ENCODE data around the gene OBSCN.

Gene OBSCN

DNA sequence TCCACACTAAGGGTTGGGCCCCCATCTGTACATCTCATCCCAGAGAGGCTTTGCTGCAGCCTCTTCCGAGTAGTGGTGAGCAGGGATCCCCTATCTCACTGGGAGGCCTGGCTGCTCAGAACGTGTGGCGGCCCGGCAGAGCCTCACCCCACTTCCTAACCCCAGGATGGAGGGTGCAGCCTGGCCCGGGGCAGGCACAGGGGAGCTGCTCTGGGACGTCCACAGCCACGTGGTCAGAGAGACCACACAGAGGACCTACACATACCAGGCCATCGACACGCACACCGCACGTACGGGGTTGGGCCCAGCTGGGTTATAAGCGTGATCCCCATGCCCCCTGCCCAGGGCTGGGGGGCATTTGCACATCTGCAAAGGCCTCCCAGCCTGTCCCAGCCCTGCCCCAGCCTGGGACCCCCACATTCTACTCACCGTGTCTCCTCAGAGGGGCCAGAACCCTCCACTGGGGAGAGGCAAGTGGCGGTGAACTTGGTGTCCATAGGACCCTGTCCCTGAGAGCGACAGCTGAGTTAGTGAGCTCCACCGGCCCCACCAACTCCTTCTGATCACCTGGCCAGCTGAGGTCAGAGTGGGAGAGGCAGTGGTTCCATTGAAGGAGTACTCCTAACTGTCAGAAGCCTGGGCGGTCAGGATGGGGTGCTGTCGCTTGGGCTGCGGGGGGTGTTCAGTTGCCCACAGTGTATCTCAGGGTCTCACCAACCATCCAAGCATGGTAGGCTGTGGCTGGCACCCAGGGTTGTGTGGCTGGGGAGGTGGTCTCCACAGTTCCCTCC is 157.6 kb downstream of the OBSCN start:
- H3K27ac ChIP-seq, result no peak overlapping the region
- TF ChIP-seq ZFX (IDR thresholded peaks at IDR 0.05) (no peak), CTCF (conservative IDR thresholded peaks at IDR 0.05) (no peak)

GRCh38 chr1:228366062-228366865 is 158.4 kb downstream of the OBSCN start:
- H3K27ac ChIP-seq, result no peak overlapping the region
- TF ChIP-seq ZFX (IDR thresholded peaks at IDR 0.05), result no peak
- TF ChIP-seq CTCF (conservative IDR thresholded peaks at IDR 0.05), result no peak

DNA sequence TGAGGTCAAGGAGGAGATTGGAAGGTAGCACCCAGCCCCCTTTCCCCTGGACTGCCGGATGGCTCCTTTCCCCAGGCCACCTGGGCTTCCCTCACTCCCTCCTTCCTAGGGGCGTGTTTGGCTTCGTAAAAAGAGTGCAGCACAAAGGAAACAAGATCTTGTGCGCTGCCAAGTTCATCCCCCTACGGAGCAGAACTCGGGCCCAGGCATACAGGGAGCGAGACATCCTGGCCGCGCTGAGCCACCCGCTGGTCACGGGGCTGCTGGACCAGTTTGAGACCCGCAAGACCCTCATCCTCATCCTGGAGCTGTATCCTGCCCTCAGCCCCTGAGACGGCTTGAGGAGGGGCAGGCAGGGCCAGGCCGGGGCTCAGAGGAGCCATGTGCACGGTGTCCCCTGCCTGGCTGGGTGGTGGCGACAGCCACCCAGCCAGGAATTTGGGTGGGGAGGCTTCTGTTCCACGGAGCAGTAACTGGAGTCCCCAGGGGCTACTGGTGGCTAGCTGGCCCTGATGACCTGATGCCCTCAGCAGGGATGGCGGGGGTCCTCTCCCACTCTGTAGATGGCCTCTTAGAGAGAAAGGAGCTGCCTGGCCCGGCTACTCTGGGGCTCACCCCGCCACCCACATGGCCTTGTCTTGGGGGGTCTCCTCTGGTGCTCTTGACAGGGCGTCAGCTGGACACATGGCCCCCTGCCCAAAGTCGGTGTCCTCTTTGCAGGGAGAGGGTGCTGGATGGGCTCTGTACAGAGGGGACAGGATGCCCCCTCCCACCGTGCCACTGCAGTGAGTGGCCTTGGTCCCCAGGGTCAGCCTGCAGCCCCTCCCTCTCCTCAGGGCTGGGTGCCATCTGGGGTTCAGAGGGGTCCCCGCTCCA is 159.3 kb downstream of the OBSCN start:
- no peak overlapping the region for H3K27ac ChIP-seq
- TF ChIP-seq CTCF (conservative IDR thresholded peaks at IDR 0.05), result no peak
- no peak for TF ChIP-seq ZFX (IDR thresholded peaks at IDR 0.05)

- no peak for TF ChIP-seq ZFX (IDR thresholded peaks at IDR 0.05)
- no peak for TF ChIP-seq CTCF (conservative IDR thresholded peaks at IDR 0.05)
- no peak overlapping the region for H3K27ac ChIP-seq
Observed at GRCh38 chr1:228367798-228368791, 160.3 kb downstream of the OBSCN start.

DNA sequence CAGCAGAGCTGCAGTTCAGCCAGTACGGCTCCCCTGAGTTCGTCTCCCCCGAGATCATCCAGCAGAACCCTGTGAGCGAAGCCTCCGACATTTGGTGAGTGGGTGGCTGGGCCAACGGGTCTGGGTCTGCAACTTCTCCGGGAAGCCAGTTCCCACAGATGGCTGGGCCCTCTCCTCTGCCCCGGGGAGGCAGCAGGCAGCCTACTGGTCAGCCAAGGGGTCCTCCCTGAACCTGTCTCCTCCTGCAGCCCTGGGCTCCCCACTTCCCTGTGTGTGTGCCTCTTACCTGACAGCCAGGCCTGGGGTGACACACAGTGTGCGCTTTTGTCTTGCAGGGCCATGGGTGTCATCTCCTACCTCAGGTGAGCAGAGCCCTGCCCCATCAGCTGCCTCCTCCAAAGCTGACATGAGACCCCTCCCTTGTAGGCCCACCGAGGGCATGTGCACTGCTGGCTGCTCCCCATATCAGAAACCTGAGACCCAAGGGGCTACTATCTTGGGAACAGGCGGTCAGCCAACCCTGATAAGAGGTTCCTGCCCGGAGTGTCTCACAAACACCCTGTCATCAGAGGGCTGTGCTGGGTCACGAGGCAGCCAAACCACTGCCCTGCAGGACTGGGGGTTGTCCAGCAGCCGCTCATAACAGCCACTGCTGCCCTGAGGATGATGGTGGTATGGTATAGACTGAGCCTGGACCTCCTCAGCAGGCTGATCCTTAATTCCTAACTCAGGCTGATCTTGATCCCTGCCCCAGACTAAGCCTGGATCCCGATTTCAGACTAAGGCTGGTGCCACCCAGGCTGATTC is 161.2 kb downstream of the OBSCN start:
- H3K27ac ChIP-seq, result no peak overlapping the region

More for the DNA sequence above, 161.2 kb downstream of the OBSCN start:
- no peak for TF ChIP-seq CTCF (conservative IDR thresholded peaks at IDR 0.05)
- no peak for TF ChIP-seq ZFX (IDR thresholded peaks at IDR 0.05)

All from C4-2B (cell line).